Psoas muscle (tissue), 8 donors: ENCODE measurements around the gene APAF1. TPM values are rescaled to one million over a fixed set of nuclear protein-coding genes. Genes with fewer than 3 reads are reported as not detected.

Experiments used
- ATAC-seq, 4 donors: fragments of 200-7000 bp; cut with Tn5 transposase; one replicate each; pipeline ENCODE4 v1.9.1; 2020; ENCODE audit warnings: moderate library complexity in 3 of 4, mild to moderate bottlenecking in 2 of 4
- DNase-seq, 2 donors: peaks; one replicate each; pipeline ENCODE4 v3.0.0-alpha.2; 2020
- H3K27ac ChIP-seq: fragments of 200-600 bp; one replicate; pipeline ENCODE4 v1.8.0; 2022
- H3K27me3 ChIP-seq, 3 donors: fragments of 200-600 bp in 1 of 3; one replicate each; pipeline versions ENCODE4 v1.6.1 to v1.8.0; 2013 to 2022; ENCODE audit warnings: low read length in 2 of 3, mild to moderate bottlenecking in 2 of 3, moderate library complexity in 1 of 3; ENCODE audit not compliant: insufficient read depth in 3 of 3
- H3K36me3 ChIP-seq, 2 donors: fragments of 200-600 bp in 1 of 2; one replicate each; pipeline versions ENCODE4 v1.6.1 to v1.8.0; 2013 to 2022; ENCODE audit warnings: low read depth in 1 of 2, mild to moderate bottlenecking in 1 of 2, moderate library complexity in 1 of 2; ENCODE audit not compliant: insufficient read depth in 1 of 2
- H3K4me1 ChIP-seq: fragments of 200-600 bp; one replicate; pipeline ENCODE4 v1.8.0; 2022
- H3K4me3 ChIP-seq: fragments of 200-600 bp; one replicate; pipeline ENCODE4 v1.8.0; 2022; ENCODE audit warnings: mild to moderate bottlenecking
- H3K9me3 ChIP-seq: fragments of 200-600 bp; one replicate; pipeline ENCODE4 v1.8.0; 2022
- WGBS, 3 donors: extraction: QIAGEN DNeasy Blood & Tissue Kit; methylation state at CpG; one replicate each; pipeline versions ENCODE4 v1.1.6 to v1.1.7; 2013; 5-methylcytosine and 5-hydroxymethylcytosine counted together
- intact Hi-C, 2 donors: fragments of 100-400 bp; cut with DNase I; formaldehyde crosslinking; loops; one replicate each; pipeline versions ENCODE4 v1.11.0 to v1.14.2; 2022
- polyA plus RNA-seq, 3 donors: library from polyadenylated mRNA; stranded (reverse); fragments of 200-250 nt; gene quantifications; one replicate each; pipeline ENCODE4 v1.2.3, GENCODE V29; 2013
- total RNA-seq, 4 donors: library from RNA; stranded (reverse); fragmentation: NEBNext Ultra II Directional in 2 of 4; extraction: Animal tissue kit (Norgen Biotek cat#: 25700) in 2 of 4; gene quantifications; one replicate each; pipeline versions ENCODE4 v1.2.1 to v1.2.4, GENCODE V29; 2021 to 2023
- TF ChIP-seq, protein P1 (sequence below): fragments of 200-600 bp; IDR thresholded peaks from one replicate; pipeline ENCODE4 v1.8.0; 2022; ENCODE audit warnings: antibody characterized with exemption
- donor health status: healthy with polysubstance abuse.
- donor health status: DM: no; HTN: no; CAD: no; lungs with moderate emphysema.
- donor health status: Bipolar disorder and iron deficiency.
- donor health status: healthy.
- donor health status: DM: yes; HTN: yes; CAD: no.
- donor health status: DM: no; HTN: no; CAD: no.
- donor health status: DM: no; HTN: no; CAD: no.
- donor health status: DM: yes; HTN: yes; CAD: no.

APAF1 gene
- total and polyA plus RNA-seq, 7 donors, result 2.0 to 10.2 (median 4.3) TPM

GRCh38 chr12:98770230-98770629, 125.1 kb downstream of the APAF1 start:
- ATAC-seq (no peak), DNase-seq (no peak)
- TF ChIP-seq, protein P1, sequence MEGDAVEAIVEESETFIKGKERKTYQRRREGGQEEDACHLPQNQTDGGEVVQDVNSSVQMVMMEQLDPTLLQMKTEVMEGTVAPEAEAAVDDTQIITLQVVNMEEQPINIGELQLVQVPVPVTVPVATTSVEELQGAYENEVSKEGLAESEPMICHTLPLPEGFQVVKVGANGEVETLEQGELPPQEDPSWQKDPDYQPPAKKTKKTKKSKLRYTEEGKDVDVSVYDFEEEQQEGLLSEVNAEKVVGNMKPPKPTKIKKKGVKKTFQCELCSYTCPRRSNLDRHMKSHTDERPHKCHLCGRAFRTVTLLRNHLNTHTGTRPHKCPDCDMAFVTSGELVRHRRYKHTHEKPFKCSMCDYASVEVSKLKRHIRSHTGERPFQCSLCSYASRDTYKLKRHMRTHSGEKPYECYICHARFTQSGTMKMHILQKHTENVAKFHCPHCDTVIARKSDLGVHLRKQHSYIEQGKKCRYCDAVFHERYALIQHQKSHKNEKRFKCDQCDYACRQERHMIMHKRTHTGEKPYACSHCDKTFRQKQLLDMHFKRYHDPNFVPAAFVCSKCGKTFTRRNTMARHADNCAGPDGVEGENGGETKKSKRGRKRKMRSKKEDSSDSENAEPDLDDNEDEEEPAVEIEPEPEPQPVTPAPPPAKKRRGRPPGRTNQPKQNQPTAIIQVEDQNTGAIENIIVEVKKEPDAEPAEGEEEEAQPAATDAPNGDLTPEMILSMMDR, result no peak
- no peaks in the 10 kb centered on the region for H3K9me3 ChIP-seq
- WGBS, 3 donors, result 78 to 83% (median 79%) methylated on average over 4 of the region's 4 CpGs
- H3K36me3 ChIP-seq, result no peaks in the 10 kb centered on the region
- no peak overlapping the region for H3K4me3 ChIP-seq
- intact Hi-C loops, result no loop called here
- no peak overlapping the region for H3K27ac ChIP-seq
- no peaks in the 10 kb centered on the region for H3K4me1 ChIP-seq
- no peaks in the 10 kb centered on the region for H3K27me3 ChIP-seq

GRCh38 chr12:98771811-98772752, 127.0 kb downstream of the APAF1 start:
- no peak for DNase-seq
- Histone ChIP-seq H3K36me3 (no peaks in the 10 kb centered on the region), H3K27me3 (no peaks in the 10 kb centered on the region), H3K27ac (no peak overlapping the region), H3K4me1 (no peaks in the 10 kb centered on the region), H3K9me3 (no peaks in the 10 kb centered on the region), H3K4me3 (no peak overlapping the region)
- TF ChIP-seq, protein P1, result no peak
- ATAC-seq, result no peak
- WGBS, 3 donors, result 91 to 94% (median 92%) methylated on average over 8 of the region's 8 CpGs
- intact Hi-C loops, result no loop called here

DNA sequence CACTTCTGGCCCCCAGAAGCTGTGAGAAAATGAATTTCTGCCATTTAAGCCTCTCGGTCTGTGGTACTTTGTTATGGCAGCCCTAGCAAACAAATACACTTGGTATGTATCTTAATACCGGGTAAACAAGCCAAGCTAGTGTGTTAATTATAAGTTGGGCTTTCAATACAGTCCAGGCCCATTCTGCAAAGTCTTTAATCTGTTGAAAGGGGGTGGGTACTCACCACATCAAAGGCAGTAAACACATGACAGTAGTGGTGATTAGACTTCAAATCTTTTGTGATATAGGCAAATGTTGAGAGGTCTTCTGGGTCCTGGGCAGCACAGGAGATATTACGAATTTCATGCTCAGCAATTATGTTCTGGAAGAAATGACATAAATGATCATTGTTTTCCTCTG, 127.7 kb downstream of the APAF1 start:
- Histone ChIP-seq H3K27ac (no peak overlapping the region), H3K9me3 (no peaks in the 10 kb centered on the region), H3K36me3 (no peaks in the 10 kb centered on the region), H3K4me3 (no peak overlapping the region), H3K4me1 (no peaks in the 10 kb centered on the region), H3K27me3 (no peaks in the 10 kb centered on the region)
- intact Hi-C loops, result no loop called here
- 90 to 92% (median 91%) methylated on average over 3 of the region's 3 CpGs for WGBS, 3 donors
- TF ChIP-seq, protein P1, result no peak
- no peak for ATAC-seq
- DNase-seq, result no peak

- 56 to 62% (median 57%) methylated on average over 4 of the region's 4 CpGs for WGBS, 3 donors
- Histone ChIP-seq H3K4me3 (no peak overlapping the region), H3K9me3 (no peaks in the 10 kb centered on the region), H3K27me3 (no peaks in the 10 kb centered on the region), H3K36me3 (no peaks in the 10 kb centered on the region), H3K4me1 (no peaks in the 10 kb centered on the region), H3K27ac (no peak overlapping the region)
- DNase-seq, result no peak
- TF ChIP-seq, protein P1, result no peak
- intact Hi-C loops, result no loop called here
- no peak for ATAC-seq
Observed at GRCh38 chr12:98780261-98780660, 135.2 kb downstream of the APAF1 start.
